ENCODE data around the gene SNRK.

SNRK gene

DNA sequence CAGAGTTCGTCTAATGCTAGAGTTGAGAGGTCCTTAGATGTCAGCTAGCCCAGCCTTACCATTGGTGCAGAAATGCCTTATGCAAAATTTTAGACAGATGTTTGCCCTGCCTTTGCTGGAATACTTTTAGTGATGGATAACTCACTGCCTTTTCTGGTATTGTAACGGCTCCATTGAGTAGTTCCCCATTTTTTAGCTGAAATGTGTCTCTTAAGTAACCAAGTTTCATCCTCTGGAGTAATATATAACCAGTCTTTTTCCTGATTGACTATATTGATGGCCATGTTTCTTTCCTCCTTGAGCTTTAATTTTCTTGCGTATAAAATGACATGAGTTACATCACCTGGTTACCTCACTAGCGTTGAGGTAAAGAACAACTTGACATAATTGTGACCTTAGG is 45.0 kb downstream of the SNRK start:
- TF ChIP-seq CTCF (IDR thresholded peaks at IDR 0.05; ENCODE audit: low read depth, low read length), result no peak
- H3K27ac ChIP-seq, result no peak overlapping the region

DNA sequence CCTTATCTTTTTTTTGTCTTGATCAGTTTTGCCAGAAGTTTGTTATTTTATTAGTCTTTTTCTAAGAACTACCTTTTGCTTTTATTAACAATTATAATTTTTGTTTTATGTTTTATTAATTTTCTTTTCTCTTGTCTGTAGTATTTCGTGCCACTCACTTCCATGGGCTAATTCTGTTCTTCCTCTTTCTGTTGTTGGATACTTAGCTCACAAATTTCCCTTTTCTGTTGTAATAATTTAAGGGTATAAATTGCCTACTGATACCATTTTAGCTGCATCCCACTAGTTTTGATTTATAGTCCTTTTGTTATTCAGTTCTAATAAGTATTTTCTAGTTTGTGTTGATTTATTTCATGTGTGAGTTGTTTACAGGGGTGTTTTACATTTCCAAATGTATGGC is 48.6 kb downstream of the SNRK start:
- Histone ChIP-seq H3K9me3 (ENCODE audit: severe bottlenecking) (peaks cover 14% of the 10 kb centered on the region), H3K4me3 (ENCODE audit: low read depth, low read length) (no peak overlapping the region), H3K36me3 (peaks cover 24% of the 10 kb centered on the region), H3K27me3 (ENCODE audit: insufficient read depth, low read depth, severe bottlenecking) (no peaks in the 10 kb centered on the region), H3K27ac (no peak overlapping the region)
- no peak for TF ChIP-seq CTCF (IDR thresholded peaks at IDR 0.05; ENCODE audit: low read depth, low read length)
- DNase-seq, result no peak

More for the DNA sequence above, 45.0 kb downstream of the SNRK start:
- Histone ChIP-seq H3K27me3 (ENCODE audit: insufficient read depth, low read depth, severe bottlenecking) (no peaks in the 10 kb centered on the region), H3K4me3 (ENCODE audit: low read depth, low read length) (no peak overlapping the region), H3K36me3 (peaks cover 3% of the 10 kb centered on the region), H3K9me3 (ENCODE audit: severe bottlenecking) (no peaks in the 10 kb centered on the region)
- DNase-seq, result no peak

GRCh38 chr3:43335799-43336198 is 49.5 kb downstream of the SNRK start:
- Histone ChIP-seq H3K27ac (no peak overlapping the region), H3K27me3 (ENCODE audit: insufficient read depth, low read depth, severe bottlenecking) (no peaks in the 10 kb centered on the region), H3K36me3 (peaks cover 32% of the 10 kb centered on the region), H3K9me3 (ENCODE audit: severe bottlenecking) (peaks cover 14% of the 10 kb centered on the region), H3K4me3 (ENCODE audit: low read depth, low read length) (no peak overlapping the region)
- no peak for TF ChIP-seq CTCF (IDR thresholded peaks at IDR 0.05; ENCODE audit: low read depth, low read length)
- DNase-seq, result no peak

- peaks cover 46% of the 10 kb centered on the region for H3K36me3 ChIP-seq
- H3K27ac ChIP-seq, result no peak overlapping the region
- peaks cover 14% of the 10 kb centered on the region for H3K9me3 ChIP-seq (ENCODE audit: severe bottlenecking)
- H3K27me3 ChIP-seq (ENCODE audit: insufficient read depth, low read depth, severe bottlenecking), result no peaks in the 10 kb centered on the region
- TF ChIP-seq CTCF (IDR thresholded peaks at IDR 0.05; ENCODE audit: low read depth, low read length), result no peak
- DNase-seq, result no peak
- H3K4me3 ChIP-seq (ENCODE audit: low read depth, low read length), result no peak overlapping the region
Observed at GRCh38 chr3:43338295-43338694, 52.0 kb downstream of the SNRK start.

DNA sequence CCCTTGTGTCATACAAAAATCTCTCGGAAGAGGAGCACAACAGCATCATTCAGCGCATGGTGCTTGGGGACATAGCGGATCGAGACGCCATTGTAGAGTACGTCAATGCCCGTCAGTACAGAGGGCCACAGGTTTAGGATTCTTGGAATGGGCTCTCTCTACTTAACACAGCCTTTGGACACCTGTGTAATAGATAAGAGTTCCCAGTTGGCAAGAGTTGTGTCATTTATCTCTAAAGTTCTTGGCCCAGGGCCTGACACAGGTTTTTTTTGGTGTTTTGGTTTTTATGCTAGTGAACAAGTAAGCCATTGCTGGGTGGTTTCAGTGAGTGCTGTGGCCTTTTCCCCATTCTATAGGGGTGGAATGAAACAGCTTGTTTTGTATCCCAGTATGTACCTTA is 54.1 kb downstream of the SNRK start:
- Histone ChIP-seq H3K9me3 (ENCODE audit: severe bottlenecking) (peaks cover 14% of the 10 kb centered on the region), H3K27me3 (ENCODE audit: insufficient read depth, low read depth, severe bottlenecking) (no peaks in the 10 kb centered on the region), H3K36me3 (peaks cover 43% of the 10 kb centered on the region), H3K27ac (no peak overlapping the region), H3K4me3 (ENCODE audit: low read depth, low read length) (no peak overlapping the region)
- no peak for DNase-seq
- TF ChIP-seq CTCF (IDR thresholded peaks at IDR 0.05; ENCODE audit: low read depth, low read length), result no peak

GRCh38 chr3:43341788-43342187 is 55.4 kb downstream of the SNRK start:
- no peak for DNase-seq
- Histone ChIP-seq H3K27me3 (ENCODE audit: insufficient read depth, low read depth, severe bottlenecking) (no peaks in the 10 kb centered on the region), H3K36me3 (peaks cover 40% of the 10 kb centered on the region), H3K27ac (no peak overlapping the region), H3K9me3 (ENCODE audit: severe bottlenecking) (peaks cover 14% of the 10 kb centered on the region), H3K4me3 (ENCODE audit: low read depth, low read length) (no peak overlapping the region)
- no peak for TF ChIP-seq CTCF (IDR thresholded peaks at IDR 0.05; ENCODE audit: low read depth, low read length)

Data from WERI-Rb-1 (cell line).